Activated CD8-positive, alpha-beta memory T cell treated with anti-CD3 and anti-CD28 coated beads, Interleukin-2, amount 50 U/mL, for 24 hours (primary cell): ENCODE data around the gene AMMECR1L.
"Not testable (repeated sequence)": the region's sequence is repeated elsewhere in the genome, so short reads cannot be mapped to it uniquely, and the experiment has no call there.

Source experiments
- DNase-seq: peaks from one replicate; pipeline ENCODE4 v3.0.0-alpha.2; 2020; ENCODE audit errors: extremely low read depth

AMMECR1L gene

DNA sequence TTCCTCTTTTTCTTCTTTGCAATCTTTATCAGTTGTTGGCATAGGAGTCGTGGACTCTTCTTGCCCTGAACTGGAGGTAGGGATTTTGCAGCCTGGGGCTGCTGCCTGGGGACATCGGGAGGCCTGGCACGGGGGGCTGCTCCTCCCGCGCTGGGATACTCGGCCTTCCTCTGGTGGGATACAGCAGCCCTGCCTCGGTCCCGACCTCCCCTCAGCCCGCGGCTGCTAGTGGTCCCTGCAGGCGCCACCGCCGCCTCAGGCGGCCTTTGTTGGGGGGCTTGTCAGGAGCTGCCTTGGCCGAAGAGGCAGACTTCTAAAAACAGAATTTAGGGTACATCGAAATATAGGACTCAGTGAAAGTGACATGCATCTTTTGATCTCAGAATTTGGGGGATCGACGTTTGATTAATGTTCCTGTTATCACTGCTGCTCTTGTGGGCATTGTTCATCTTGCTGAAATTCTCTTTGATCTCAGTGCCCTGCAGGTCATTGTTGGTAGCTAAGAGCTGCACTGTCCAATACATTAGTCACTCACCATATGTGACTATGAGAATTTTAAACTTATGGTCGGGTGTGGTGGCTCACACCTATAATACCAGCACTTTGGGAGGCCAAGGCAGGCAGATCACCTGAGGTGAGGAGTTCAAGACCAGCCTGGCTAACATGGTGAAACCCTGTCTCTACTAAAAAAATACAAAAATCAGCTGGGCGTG, 44.1 kb downstream of the AMMECR1L start:
- no peak for DNase-seq

DNA sequence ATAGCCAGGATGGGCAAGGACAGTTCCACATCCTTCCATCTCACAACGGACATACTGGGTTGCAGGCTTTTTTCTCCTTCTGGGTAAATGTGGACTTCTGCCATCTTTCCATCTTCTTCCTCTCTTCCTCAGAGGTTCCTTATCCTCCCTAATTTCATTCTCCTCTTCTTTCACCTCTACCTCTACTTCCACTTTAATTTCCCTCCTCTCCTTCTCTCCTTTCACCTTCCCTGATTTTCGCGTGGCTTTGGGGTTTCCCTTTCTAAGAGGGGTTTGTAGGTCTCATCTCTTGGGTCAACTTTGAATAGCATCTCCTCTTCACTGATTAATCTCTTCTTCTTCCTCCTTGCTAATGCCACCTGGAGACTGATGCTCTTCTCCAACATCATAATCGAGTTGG, 44.9 kb downstream of the AMMECR1L start:
- no peak for DNase-seq

DNA sequence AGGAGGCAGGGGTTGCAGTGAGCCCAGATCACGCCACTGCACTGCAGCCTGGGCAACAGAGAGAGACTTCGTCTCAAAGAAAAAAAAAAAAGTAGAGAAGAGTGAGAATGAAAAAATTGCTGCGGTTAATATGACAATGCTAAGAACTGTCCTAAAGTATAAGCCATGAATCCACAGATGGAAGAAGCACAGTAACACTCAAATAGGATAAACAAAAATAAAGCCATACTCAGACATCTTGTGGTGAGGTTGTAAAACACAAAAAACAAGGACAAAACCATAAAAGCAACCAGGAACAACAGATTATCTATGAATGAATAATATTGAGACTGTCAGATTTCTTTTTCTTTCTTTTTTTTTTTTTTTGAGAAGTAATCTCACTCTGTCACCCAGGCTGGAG, 50.8 kb downstream of the AMMECR1L start:
- DNase-seq = no peak

DNA sequence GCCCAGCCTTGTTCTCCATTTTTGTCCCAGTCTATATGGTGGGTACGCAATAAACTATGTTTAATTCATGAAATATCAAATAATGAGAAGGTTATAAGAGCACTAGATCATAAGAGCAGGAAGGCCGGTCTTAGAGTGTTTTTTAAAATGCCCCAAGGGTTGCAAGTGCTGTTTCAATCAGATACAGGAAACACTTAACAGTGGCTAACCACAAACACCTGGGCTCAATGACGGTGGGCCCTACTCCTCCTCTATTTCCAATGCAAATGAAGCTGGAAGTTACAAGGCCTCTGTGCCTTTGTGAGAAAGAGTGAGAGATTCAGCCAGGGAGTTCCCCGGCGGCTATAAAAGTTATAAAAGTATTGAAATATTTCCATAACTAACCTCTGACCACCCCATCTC, 55.9 kb downstream of the AMMECR1L start:
- DNase-seq = peak; percentile 34

DNA sequence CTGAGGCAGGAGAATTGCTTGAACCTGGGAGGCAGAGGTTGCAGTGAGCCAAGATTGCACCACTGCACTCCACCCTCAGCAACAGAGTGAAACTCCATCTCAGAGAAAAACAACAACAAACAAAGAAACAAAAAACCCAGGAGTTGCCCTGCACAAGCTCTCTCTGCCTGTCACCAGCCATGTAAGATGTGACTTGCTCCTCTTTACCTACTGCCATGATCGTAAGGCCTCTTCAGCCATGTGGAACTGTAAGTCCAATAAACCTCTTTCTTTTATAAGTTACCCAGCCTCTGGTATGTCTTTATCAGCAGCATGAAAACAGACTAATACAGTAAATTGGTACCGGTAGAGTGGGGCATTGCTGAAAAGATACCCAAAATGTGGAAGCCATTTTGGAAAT, 59.0 kb downstream of the AMMECR1L start:
- DNase-seq = not testable (repeated sequence)

DNA sequence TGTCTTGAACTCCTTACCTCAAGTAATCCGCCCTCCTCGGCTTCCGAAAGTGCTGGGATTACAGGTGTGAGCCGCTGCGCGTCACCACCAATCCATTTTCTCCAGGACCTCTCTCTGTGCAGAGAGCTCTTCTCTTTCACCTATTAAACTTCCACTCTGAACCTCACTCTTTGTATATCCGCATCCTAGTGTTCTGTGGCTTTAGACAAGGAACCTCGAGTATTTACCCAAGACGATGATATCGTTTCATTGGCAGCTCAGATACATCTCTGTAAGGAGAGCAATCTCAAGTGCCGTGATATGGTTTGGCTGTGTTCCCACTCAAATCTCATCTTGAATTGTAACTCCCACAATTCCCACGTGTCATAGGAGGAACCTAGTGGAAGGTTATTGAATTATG, 59.7 kb downstream of the AMMECR1L start:
- DNase-seq = no peak

GRCh38 chr2:127820080-127820668, 65.6 kb downstream of the AMMECR1L start:
- no peak for DNase-seq

DNA sequence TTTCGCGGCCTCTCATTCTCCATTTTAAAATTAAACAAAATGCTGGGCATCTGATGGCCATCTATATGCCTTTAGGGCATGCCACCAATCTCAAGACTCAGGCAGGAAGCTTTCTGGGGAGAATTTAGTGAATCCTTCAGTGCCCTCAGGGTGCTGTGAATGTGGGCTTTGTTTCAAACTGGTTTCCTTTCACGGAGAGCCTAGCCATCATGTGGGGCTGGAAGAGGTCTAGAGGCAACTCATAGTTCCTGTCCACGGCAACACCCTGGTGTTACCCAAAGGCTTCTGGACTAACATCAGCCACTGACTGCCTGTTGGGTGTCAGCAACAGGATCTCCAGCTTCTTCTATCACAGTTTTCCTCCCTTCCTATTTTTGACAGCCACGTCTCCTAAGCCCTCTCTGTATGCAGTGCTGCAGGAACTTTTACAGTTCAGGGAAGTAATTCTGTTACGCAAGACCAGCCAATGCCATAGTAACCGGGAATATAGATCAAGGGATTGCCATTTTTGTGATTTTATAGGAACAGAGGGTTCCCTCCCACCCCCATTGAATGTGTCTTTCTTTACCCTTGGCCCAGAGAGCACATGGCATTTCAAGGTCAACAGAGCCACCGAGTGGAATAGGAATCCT, 66.8 kb downstream of the AMMECR1L start:
- no peak for DNase-seq

GRCh38 chr2:127818241-127818640, 67.5 kb downstream of the AMMECR1L start:
- no peak for DNase-seq

DNA sequence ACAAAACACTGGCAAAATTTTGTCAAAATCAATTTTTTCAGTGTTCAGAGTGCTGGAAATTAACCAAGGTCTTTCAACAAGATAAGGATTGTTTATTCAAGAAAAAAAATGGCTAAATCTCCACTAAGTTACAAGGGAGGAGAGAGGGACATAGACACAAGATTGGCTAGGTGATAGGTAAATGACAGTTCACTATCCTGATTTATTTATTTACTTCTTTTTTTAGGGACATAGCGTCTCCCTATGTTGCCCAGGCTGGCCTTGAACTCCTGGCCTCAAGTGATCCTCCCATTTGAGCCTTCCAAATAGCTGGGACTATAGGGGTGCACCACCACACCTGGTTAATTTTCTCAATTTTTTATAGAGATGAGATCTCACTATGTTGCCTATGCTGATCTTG, 71.1 kb downstream of the AMMECR1L start:
- DNase-seq = no peak

DNA sequence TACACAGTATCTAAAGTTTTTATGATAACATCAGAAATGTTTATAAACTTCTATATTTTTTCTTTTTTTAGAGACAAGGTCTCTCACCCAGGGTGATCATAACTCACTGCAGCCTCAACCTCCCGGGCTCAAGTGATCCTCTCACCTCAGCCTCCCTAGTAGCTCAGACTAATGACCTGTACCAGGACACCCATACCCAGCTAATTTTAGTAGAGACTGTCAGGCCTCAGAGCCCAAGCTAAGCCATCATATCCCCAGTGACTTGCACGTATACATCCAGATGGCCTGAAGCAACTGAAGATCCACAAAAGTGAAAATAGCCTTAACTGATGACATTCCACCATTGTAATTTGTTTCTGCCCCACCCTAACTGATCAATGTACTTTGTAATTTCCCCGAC, 73.3 kb downstream of the AMMECR1L start:
- not testable (repeated sequence) for DNase-seq
